HFFc6 (cell line): ENCODE measurements around the gene GNG7. TPM values are rescaled to one million over a fixed set of nuclear protein-coding genes. Genes with fewer than 3 reads are reported as not detected.

Experiments
- DNase-seq: peaks from one replicate; pipeline ENCODE4 v3.0.0-alpha.2; 2018
- H3K27ac Mint-ChIP-seq: 2 replicates; pipeline ENCODE4 v1.8.0; 2020; ENCODE audit warnings: mild to moderate bottlenecking, mixed read lengths
- H3K27me3 Mint-ChIP-seq: 2 replicates; pipeline ENCODE4 v1.8.0; 2021; ENCODE audit warnings: mild to moderate bottlenecking, moderate library complexity, mixed read lengths; ENCODE audit not compliant: insufficient read depth
- H3K36me3 Mint-ChIP-seq: 2 replicates; pipeline ENCODE4 v1.8.0; 2021; ENCODE audit warnings: low read depth, mixed read lengths
- H3K4me1 Mint-ChIP-seq: 2 replicates; pipeline ENCODE4 v1.8.0; 2020; ENCODE audit warnings: low read depth, mixed read lengths
- H3K4me3 Mint-ChIP-seq: 2 replicates; pipeline ENCODE4 v1.8.0; 2020; ENCODE audit warnings: mild to moderate bottlenecking, moderate library complexity, mixed read lengths
- H3K9me3 Mint-ChIP-seq: 2 replicates; pipeline ENCODE4 v1.8.0; 2020; ENCODE audit warnings: mild to moderate bottlenecking, mixed read lengths
- CTCF ChIP-seq: fragments of 200-600 bp; sonication (generic); IDR thresholded peaks from 2 replicates; pipeline ENCODE4 v1.5.0; 2021; ENCODE audit warnings: antibody characterized with exemption, mild to moderate bottlenecking
- total RNA-seq, 6 experiments: library from RNA; stranded (reverse); fragmentation: NEBNext Ultra II Directional; extraction: Animal tissue kit (Norgen Biotek cat#: 25700); gene quantifications; 2 replicates in 1 of 6; 3 replicates in 5 of 6; pipeline ENCODE4 v1.2.3, GENCODE V29; 2021

The GNG7 gene
- total RNA-seq, 6 experiments from 2014 or later = 0.09 to 0.29 (median 0.11) TPM; not detected in 1

GRCh38 chr19:2590630-2591399 lies 111.7 kb downstream of the GNG7 start:
- peaks cover 5% of the 10 kb centered on the region; the same call in 1 of the 2 replicates for H3K4me1 Mint-ChIP-seq
- no peak overlapping the region for H3K27ac Mint-ChIP-seq
- no peak overlapping the region for H3K4me3 Mint-ChIP-seq
- H3K36me3 Mint-ChIP-seq = no peaks in the 10 kb centered on the region
- H3K9me3 Mint-ChIP-seq = no peaks in the 10 kb centered on the region
- no peak for TF ChIP-seq CTCF
- no peak for DNase-seq
- peaks cover 12% of the 10 kb centered on the region for H3K27me3 Mint-ChIP-seq

GRCh38 chr19:2589441-2589840 lies 113.1 kb downstream of the GNG7 start:
- Mint-ChIP-seq H3K9me3 (no peaks in the 10 kb centered on the region), H3K27ac (no peak overlapping the region), H3K27me3 (peaks cover 12% of the 10 kb centered on the region), H3K36me3 (no peaks in the 10 kb centered on the region), H3K4me1 (peaks cover 5% of the 10 kb centered on the region; the same call in 1 of the 2 replicates), H3K4me3 (no peak overlapping the region)
- DNase-seq = no peak
- TF ChIP-seq CTCF = no peak

GRCh38 chr19:2588081-2588777 lies 114.3 kb downstream of the GNG7 start:
- no peak for DNase-seq
- H3K27ac Mint-ChIP-seq = no peak overlapping the region
- no peak for TF ChIP-seq CTCF
- no peaks in the 10 kb centered on the region for H3K36me3 Mint-ChIP-seq
- H3K4me3 Mint-ChIP-seq = no peak overlapping the region
- peaks cover 5% of the 10 kb centered on the region; the same call in 1 of the 2 replicates for H3K4me1 Mint-ChIP-seq
- H3K27me3 Mint-ChIP-seq = peaks cover 12% of the 10 kb centered on the region
- H3K9me3 Mint-ChIP-seq = peaks cover 8% of the 10 kb centered on the region

GRCh38 chr19:2587001-2587719 lies 115.3 kb downstream of the GNG7 start:
- Mint-ChIP-seq H3K36me3 (no peaks in the 10 kb centered on the region), H3K27me3 (peaks cover 9% of the 10 kb centered on the region), H3K27ac (no peak overlapping the region), H3K4me1 (peaks cover 5% of the 10 kb centered on the region; the same call in 1 of the 2 replicates), H3K4me3 (no peak overlapping the region), H3K9me3 (peaks cover 14% of the 10 kb centered on the region)
- DNase-seq = no peak
- no peak for TF ChIP-seq CTCF

- peaks cover 5% of the 10 kb centered on the region; the same call in 1 of the 2 replicates for H3K4me1 Mint-ChIP-seq
- H3K9me3 Mint-ChIP-seq = peaks cover 21% of the 10 kb centered on the region
- H3K4me3 Mint-ChIP-seq = no peak overlapping the region
- peaks cover 7% of the 10 kb centered on the region; the same call in 1 of the 2 replicates for H3K27me3 Mint-ChIP-seq
- H3K36me3 Mint-ChIP-seq = peaks cover 5% of the 10 kb centered on the region; the same call in 1 of the 2 replicates
- no peak for TF ChIP-seq CTCF
- H3K27ac Mint-ChIP-seq = no peak overlapping the region
- no peak for DNase-seq
Measured at GRCh38 chr19:2586196-2586595, 116.3 kb downstream of the GNG7 start.
